Spleen (tissue), 7 donors: ENCODE results near the gene C2orf15.

Source experiments
- CTCF ChIP-seq, 11 experiments: fragments of 200-600 bp in 7 of 11; fragments of 450-650 bp in 4 of 11; sonication (generic) in 4 of 11; IDR thresholded peaks in 8 of 11; conservative IDR thresholded peaks in 3 of 11; 1 replicate in 7 of 11; 2 replicates in 4 of 11; pipeline versions ENCODE4 v1.4.0 to v1.8.0; 2016 to 2021; ENCODE audit warnings: antibody characterized with exemption in 11 of 11, inconsistent platforms in 4 of 11, mild to moderate bottlenecking in 1 of 11
- POLR2A ChIP-seq, 3 donors: fragments of 450-650 bp; IDR thresholded peaks; one replicate each; pipeline ENCODE4 v1.5.1; 2017; ENCODE audit warnings: antibody characterized with exemption in 3 of 3, mild to moderate bottlenecking in 1 of 3
- donor health status: DM: no; HTN: no; CAD: no; lungs with moderate emphysema.
- donor health status: DM: no; HTN: no; CAD: no.
- donor health status: DM: no; HTN: no; CAD: no.

- TF ChIP-seq CTCF (IDR thresholded peaks at IDR 0.05 in 8 of 11, conservative IDR thresholded peaks at IDR 0.05 in 3 of 11), result no peak
- no peak for TF ChIP-seq POLR2A (IDR thresholded peaks at IDR 0.05)
Measured at GRCh38 chr2:99184811-99185210, 43.3 kb downstream of the C2orf15 start.
